Peyer's patch (tissue), 4 donors: ENCODE results near the gene LIN37. TPM values are rescaled to one million over a fixed set of nuclear protein-coding genes. Genes with fewer than 3 reads are reported as not detected.

Source experiments
- DNase-seq, 3 donors: peaks; one replicate each; pipeline ENCODE4 v3.0.0-alpha.2; 2017 to 2019
- H3K27ac ChIP-seq, 4 donors: fragments of 200-600 bp; sonication (generic); one replicate each; pipeline ENCODE4 v1.5.1; 2016 to 2019
- H3K27me3 ChIP-seq, 2 donors: fragments of 200-600 bp; sonication (generic); one replicate each; pipeline ENCODE4 v1.5.1; 2019
- H3K36me3 ChIP-seq, 3 donors: fragments of 200-600 bp; sonication (generic); one replicate each; pipeline ENCODE4 v1.5.1; 2016 to 2019
- H3K4me1 ChIP-seq, 4 donors: fragments of 200-600 bp; sonication (generic); one replicate each; pipeline ENCODE4 v1.5.1; 2016 to 2019
- H3K4me3 ChIP-seq, 4 donors: fragments of 200-600 bp; sonication (generic); 1 replicate in 3 of 4; 2 replicates in 1 of 4; pipeline ENCODE4 v1.5.1; 2016 to 2019; ENCODE audit warnings: mild to moderate bottlenecking in 1 of 4
- H3K9me3 ChIP-seq, 4 donors: fragments of 200-600 bp; sonication (generic); one replicate each; pipeline ENCODE4 v1.5.1; 2016 to 2019; ENCODE audit warnings: mild to moderate bottlenecking in 1 of 4
- CTCF ChIP-seq, 6 experiments: fragments of 450-650 bp in 4 of 6; fragments of 200-600 bp in 2 of 6; sonication (generic) in 1 of 6; IDR thresholded peaks; one replicate each; pipeline ENCODE4 v1.5.1; 2017 to 2019; ENCODE audit warnings: antibody characterized with exemption in 6 of 6, mild to moderate bottlenecking in 3 of 6, moderate library complexity in 1 of 6
- POLR2A ChIP-seq, 2 donors: fragments of 450-650 bp; IDR thresholded peaks; one replicate each; pipeline ENCODE4 v1.5.1; 2017; ENCODE audit warnings: antibody characterized with exemption in 2 of 2, mild to moderate bottlenecking in 2 of 2, moderate library complexity in 2 of 2
- total RNA-seq, 4 donors: library from RNA; depleted of rRNA; stranded (reverse); fragments of >200 nt; gene quantifications; one replicate each; pipeline ENCODE4 v1.1.0, GENCODE V29; 2016

LIN37 gene
- total RNA-seq, 4 donors from 2014 or later = 11.6 to 30.5 (median 20.2) TPM

DNA sequence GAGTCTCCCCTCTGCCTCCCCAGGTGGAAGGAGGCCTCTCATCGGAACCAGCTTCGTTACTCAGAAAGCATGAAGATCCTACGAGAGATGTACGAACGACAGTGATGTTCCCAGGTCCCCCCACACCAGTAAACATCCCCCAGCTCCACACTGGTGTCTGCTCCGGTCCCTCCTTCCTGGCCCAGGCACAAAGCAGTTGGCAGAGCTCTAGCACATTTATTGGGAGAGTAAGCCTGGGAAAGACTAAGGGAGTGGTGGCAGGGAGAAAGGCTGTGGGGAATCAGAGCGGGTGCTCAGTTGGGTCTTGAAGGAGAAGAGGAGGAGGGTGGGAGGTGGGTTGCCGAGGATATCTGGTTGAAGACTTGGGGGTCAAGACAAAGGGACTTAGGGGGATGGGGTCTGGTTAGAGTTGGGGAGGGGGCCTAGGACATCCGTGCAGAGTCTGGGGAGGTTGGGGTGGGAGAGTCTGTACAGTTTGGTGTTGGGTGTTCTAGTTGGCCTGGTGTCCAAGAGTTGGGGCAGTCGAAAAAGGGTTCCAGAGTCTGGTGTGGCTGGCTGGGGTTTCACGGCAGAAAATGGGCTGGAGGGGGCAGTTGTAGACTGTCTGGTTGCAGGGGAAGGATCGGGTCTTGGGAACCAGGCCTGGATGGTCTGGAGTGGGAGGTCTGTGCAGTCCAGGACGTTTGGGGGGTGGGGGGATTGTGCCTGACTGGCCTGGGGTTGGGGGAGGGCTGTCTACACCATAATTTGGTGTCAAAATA lies 6.2 kb downstream of the LIN37 start:
- no peak for TF ChIP-seq CTCF (IDR thresholded peaks at IDR 0.05)
- TF ChIP-seq POLR2A (IDR thresholded peaks at IDR 0.05) = no peak
- no peaks in the 10 kb centered on the region for H3K27me3 ChIP-seq
- H3K9me3 ChIP-seq = no peaks in the 10 kb centered on the region
- no peak for DNase-seq
- peak overlapping the region; percentile 40 to 96 (median 91) for H3K27ac ChIP-seq
- peak overlapping the region in 1 of 4 donors; percentile 79 for H3K4me3 ChIP-seq
- peaks cover 0 to 27% (median 0%) of the 10 kb centered on the region in 3 donors for H3K36me3 ChIP-seq
- peaks cover 4 to 47% (median 11%) of the 10 kb centered on the region in 4 donors for H3K4me1 ChIP-seq

DNA sequence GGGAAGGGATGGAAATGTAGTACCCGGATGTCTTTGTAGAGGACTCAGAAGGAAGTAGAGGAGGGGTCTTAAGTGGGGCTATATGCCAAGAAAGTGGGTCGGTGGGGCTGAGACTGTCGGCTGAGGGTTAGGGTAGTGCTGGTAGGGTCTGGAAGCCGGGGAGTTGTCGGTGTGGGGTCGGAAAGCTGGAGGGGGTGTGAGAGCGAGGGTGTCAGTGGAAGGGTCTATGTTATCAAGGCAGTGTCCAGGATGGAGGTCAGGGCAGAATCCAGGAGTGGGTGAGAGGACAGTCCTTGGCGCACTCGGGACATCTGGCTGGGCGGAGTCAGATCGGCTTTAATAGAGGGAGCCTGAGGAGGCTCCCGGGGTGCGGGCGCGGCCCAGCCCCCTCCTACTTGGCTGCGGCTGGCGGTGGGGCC lies 6.8 kb downstream of the LIN37 start:
- TF ChIP-seq CTCF (IDR thresholded peaks at IDR 0.05) = no peak
- no peak for TF ChIP-seq POLR2A (IDR thresholded peaks at IDR 0.05)
- peak overlapping the region in 3 of 4 donors; percentile 67 to 88 (median 79) for H3K4me3 ChIP-seq
- H3K27ac ChIP-seq = peak overlapping the region; percentile 40 to 96 (median 91)

DNA sequence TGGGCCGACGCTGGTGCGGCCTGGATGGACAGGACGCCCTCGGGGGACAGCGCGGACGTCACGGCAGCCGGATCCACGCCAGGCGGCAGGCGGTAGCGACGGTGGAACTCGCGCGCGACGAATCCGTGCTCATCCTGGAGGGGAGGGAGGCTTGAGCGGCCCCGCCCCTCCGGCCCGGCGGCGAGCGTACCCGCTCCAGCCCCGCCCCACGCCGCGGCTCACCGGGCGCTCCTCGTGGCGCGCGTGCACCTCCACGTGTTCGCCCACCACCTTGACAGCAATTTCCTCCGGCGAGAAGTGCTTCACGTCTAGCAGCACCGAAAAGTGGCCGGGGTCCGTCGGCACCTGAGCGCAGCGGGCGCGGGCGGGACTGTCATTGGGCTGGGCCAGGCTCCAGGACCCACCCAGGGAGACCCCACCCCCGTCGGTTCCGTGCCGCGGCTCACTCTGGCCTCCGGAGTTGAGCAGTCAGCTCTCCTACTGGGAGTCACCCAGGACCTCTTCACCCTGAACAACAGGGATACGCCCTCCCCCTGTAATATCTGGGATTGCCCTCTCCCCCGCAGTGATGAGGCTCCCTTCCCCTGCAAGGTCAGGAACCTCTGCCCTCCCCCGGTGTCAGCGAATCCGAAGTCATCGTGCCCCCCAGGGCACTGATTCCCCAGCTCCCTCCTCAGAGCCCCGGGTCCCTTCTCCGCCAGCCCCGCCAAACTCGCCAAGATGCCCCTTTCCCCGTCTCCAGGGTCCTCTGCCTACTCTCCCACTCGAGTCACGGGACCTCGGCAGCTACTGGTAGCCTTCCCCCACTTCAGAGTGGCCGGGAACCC lies 7.4 kb downstream of the LIN37 start:
- Histone ChIP-seq H3K27me3 (no peaks in the 10 kb centered on the region), H3K36me3 (peaks cover 0 to 31% (median 0%) of the 10 kb centered on the region in 3 donors), H3K27ac (peak overlapping the region; percentile 74 to 96 (median 91)), H3K9me3 (no peaks in the 10 kb centered on the region), H3K4me1 (peaks cover 4 to 41% (median 11%) of the 10 kb centered on the region in 4 donors), H3K4me3 (peak overlapping the region; percentile 22 to 88 (median 73))
- TF ChIP-seq POLR2A (IDR thresholded peaks at IDR 0.05) = no peak
- no peak for TF ChIP-seq CTCF (IDR thresholded peaks at IDR 0.05)
- peak; percentile 30 to 80 (median 80) for DNase-seq

More for the DNA sequence above, 6.8 kb downstream of the LIN37 start:
- Histone ChIP-seq H3K4me1 (peaks cover 4 to 41% (median 11%) of the 10 kb centered on the region in 4 donors), H3K9me3 (no peaks in the 10 kb centered on the region), H3K36me3 (peaks cover 0 to 27% (median 0%) of the 10 kb centered on the region in 3 donors), H3K27me3 (no peaks in the 10 kb centered on the region)
- DNase-seq = no peak

DNA sequence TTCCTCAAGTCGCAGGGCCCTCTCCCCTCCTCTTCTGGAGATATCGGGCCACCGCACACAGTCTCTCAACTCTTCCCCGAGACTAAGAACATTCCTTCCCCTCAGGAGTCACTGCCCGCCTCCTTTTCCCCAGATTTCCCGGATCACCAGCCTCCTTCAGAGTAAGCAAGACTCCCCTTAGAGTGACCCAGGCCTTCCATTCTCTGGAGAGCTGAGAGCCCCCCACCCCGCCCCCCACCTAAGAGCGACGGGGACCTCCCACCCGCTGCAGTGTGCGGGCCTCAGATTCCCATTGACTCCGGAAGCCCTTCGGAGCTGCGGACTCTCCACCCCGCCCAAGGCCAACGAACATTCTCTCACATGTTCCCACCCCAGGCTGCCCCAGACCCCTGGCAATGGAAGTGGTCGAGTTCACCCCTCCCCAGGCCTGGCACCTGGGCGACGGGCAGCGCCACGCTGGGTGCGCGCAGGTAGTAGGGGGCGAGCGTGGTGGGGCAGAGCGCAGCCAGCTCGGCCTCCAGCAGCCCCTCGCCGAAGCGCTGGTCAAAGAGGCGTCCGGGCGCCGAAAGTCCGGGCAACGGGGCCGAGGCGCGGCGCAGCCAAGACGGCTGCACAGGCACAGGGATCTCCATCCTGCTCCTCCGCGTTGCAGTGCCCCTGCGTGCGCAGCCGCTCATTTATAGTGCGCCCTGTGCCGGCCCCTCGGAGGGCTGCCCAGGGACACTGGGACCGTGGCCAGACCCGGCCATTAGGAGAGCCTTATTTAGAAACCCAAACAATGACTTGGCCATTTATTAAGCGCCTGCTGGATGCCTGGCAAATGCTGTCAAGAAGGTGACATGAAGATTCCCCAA lies 8.2 kb downstream of the LIN37 start, which contains the start of gene HSPB6:
Gene HSPB6 (minus strand): TSS at position 653 of the 854 bp plus-strand sequence. CDS start 21 bp downstream, at position 632.
- Histone ChIP-seq H3K4me1 (peaks cover 4 to 41% (median 11%) of the 10 kb centered on the region in 4 donors), H3K27ac (peak within 1 kb of the TSS; percentile 74 to 96 (median 91)), H3K36me3 (peaks cover 0 to 39% (median 0%) of the 10 kb centered on the region in 3 donors), H3K27me3 (no peaks in the 10 kb centered on the region), H3K4me3 (peak within 1 kb of the TSS; percentile 67 to 99 (median 84)), H3K9me3 (no peaks in the 10 kb centered on the region)
- peak in 1 of 3 donors; percentile 50 for DNase-seq
- TF ChIP-seq POLR2A (IDR thresholded peaks at IDR 0.05) (no peak), CTCF (IDR thresholded peaks at IDR 0.05) (no peak)
